WTC11 (cell line): ENCODE measurements around the gene CRY2. TPM values are rescaled to one million over a fixed set of nuclear protein-coding genes. Genes with fewer than 3 reads are reported as not detected.

Experiments used
- CTCF ChIP-seq: fragments of 200-600 bp; IDR thresholded peaks from 2 replicates; pipeline ENCODE4 v1.8.0; 2022; ENCODE audit warnings: antibody characterized with exemption
- GABPB1 ChIP-seq: sonication (generic); formaldehyde crosslinking; IDR thresholded peaks from 2 replicates; pipeline ENCODE4 v1.8.1; 2023; ENCODE audit warnings: mild to moderate bottlenecking, missing genetic modification reagents
- MLX ChIP-seq: sonication (generic); formaldehyde crosslinking; IDR thresholded peaks from 2 replicates; pipeline ENCODE4 v1.8.1; 2023; ENCODE audit warnings: mild to moderate bottlenecking, missing genetic modification reagents, moderate library complexity
- NFYB ChIP-seq: sonication (generic); formaldehyde crosslinking; conservative IDR thresholded peaks from 2 replicates; pipeline ENCODE4 v1.8.0; 2022; ENCODE audit warnings: low read depth, missing genetic modification reagents
- PRDM15 ChIP-seq: sonication (generic); formaldehyde crosslinking; IDR thresholded peaks from 2 replicates; pipeline ENCODE4 v1.8.0; 2022; ENCODE audit warnings: missing genetic modification reagents
- total RNA-seq: library from RNA; stranded (reverse); gene quantifications from 3 replicates; pipeline ENCODE4 v1.2.3, GENCODE V29; 2021
- TF ChIP-seq, protein P1 (sequence below): sonication (generic); formaldehyde crosslinking; IDR thresholded peaks from 2 replicates; pipeline ENCODE4 v1.8.1; 2023; ENCODE audit warnings: mild to moderate bottlenecking, missing genetic modification reagents, borderline replicate concordance
- TF ChIP-seq, protein P2 (sequence below): sonication (generic); formaldehyde crosslinking; IDR thresholded peaks from 2 replicates; pipeline ENCODE4 v1.8.0; 2022; ENCODE audit warnings: mild to moderate bottlenecking, missing genetic modification reagents
- TF ChIP-seq, protein P3 (sequence below): sonication (generic); formaldehyde crosslinking; IDR thresholded peaks from 2 replicates; pipeline ENCODE4 v1.8.0; 2022; ENCODE audit warnings: mild to moderate bottlenecking, missing genetic modification reagents
- TF ChIP-seq, protein P4 (sequence below): sonication (generic); formaldehyde crosslinking; IDR thresholded peaks from 2 replicates; pipeline ENCODE4 v1.8.1; 2022; ENCODE audit warnings: missing genetic modification reagents, borderline replicate concordance
- TF ChIP-seq, protein P5 (sequence below): sonication (generic); formaldehyde crosslinking; IDR thresholded peaks from 2 replicates; pipeline ENCODE4 v1.8.0; 2023; ENCODE audit warnings: mild to moderate bottlenecking, missing genetic modification reagents
- TF ChIP-seq, protein P6 (sequence below): fragments of 250-450 bp; sonication (Bioruptor Pico); IDR thresholded peaks from 2 replicates; pipeline ENCODE4 v1.9.0; 2021; ENCODE audit warnings: moderate library complexity, mild to moderate bottlenecking, inconsistent platforms, borderline replicate concordance
- TF ChIP-seq, protein P7 (sequence below): sonication (generic); formaldehyde crosslinking; IDR thresholded peaks from 2 replicates; pipeline ENCODE4 v1.8.0; 2023; ENCODE audit warnings: missing genetic modification reagents, mild to moderate bottlenecking, borderline replicate concordance

Gene CRY2
- total RNA-seq, 1 experiment from 2014 or later, result 18.3 TPM

DNA sequence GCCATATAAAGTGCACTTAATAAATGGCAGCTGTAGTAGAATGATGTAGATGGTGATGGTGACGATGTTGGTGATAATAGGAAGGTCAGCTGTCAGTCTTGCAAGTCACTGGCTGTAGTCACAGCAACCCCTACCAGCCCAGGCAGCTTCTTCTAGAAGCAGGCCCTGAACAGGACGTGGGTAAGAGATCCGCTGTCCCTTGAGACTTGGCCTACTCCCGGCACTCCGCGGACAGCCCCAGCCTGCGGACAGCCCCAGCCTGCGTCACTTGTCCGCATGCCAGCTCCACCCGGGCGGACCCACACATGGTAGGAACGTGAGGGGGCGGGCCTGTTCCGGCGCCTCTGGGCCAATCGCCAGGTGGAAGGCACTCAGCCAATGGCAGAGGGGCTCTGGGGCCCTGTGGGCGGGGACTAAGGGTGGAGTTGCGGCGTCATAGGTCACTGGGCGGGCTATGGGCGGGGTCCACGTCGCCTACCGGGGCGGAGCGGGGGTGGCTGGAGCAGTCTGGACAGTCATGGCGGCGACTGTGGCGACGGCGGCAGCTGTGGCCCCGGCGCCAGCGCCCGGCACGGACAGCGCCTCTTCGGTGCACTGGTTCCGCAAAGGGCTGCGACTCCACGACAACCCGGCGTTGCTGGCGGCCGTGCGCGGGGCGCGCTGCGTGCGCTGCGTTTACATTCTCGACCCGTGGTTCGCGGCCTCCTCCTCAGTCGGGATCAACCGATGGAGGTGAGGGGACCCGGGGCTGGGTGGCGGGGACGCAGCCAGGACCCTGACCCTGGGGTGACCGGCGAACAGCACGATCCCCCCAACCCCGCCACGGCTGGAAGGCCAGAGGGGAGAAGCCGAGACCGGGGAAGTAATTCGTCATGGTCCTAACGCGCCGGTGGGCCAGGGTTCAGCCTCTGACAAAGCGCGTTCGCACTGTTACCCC is at the start of gene CRY2 (continued):
- TF ChIP-seq CTCF (no peak), NFYB (peak; percentile 49), MLX (no peak), PRDM15 (CRISPR knock-in tag) (no peak), GABPB1 (peak; percentile 58; the same call in 1 of the 2 replicates)
- TF ChIP-seq, protein P1, sequence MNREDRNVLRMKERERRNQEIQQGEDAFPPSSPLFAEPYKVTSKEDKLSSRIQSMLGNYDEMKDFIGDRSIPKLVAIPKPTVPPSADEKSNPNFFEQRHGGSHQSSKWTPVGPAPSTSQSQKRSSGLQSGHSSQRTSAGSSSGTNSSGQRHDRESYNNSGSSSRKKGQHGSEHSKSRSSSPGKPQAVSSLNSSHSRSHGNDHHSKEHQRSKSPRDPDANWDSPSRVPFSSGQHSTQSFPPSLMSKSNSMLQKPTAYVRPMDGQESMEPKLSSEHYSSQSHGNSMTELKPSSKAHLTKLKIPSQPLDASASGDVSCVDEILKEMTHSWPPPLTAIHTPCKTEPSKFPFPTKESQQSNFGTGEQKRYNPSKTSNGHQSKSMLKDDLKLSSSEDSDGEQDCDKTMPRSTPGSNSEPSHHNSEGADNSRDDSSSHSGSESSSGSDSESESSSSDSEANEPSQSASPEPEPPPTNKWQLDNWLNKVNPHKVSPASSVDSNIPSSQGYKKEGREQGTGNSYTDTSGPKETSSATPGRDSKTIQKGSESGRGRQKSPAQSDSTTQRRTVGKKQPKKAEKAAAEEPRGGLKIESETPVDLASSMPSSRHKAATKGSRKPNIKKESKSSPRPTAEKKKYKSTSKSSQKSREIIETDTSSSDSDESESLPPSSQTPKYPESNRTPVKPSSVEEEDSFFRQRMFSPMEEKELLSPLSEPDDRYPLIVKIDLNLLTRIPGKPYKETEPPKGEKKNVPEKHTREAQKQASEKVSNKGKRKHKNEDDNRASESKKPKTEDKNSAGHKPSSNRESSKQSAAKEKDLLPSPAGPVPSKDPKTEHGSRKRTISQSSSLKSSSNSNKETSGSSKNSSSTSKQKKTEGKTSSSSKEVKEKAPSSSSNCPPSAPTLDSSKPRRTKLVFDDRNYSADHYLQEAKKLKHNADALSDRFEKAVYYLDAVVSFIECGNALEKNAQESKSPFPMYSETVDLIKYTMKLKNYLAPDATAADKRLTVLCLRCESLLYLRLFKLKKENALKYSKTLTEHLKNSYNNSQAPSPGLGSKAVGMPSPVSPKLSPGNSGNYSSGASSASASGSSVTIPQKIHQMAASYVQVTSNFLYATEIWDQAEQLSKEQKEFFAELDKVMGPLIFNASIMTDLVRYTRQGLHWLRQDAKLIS, result no peak
- TF ChIP-seq, protein P2, sequence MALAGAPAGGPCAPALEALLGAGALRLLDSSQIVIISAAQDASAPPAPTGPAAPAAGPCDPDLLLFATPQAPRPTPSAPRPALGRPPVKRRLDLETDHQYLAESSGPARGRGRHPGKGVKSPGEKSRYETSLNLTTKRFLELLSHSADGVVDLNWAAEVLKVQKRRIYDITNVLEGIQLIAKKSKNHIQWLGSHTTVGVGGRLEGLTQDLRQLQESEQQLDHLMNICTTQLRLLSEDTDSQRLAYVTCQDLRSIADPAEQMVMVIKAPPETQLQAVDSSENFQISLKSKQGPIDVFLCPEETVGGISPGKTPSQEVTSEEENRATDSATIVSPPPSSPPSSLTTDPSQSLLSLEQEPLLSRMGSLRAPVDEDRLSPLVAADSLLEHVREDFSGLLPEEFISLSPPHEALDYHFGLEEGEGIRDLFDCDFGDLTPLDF (CRISPR knock-in tag), result no peak
- TF ChIP-seq, protein P3, sequence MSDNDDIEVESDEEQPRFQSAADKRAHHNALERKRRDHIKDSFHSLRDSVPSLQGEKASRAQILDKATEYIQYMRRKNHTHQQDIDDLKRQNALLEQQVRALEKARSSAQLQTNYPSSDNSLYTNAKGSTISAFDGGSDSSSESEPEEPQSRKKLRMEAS (CRISPR knock-in tag), result peak; percentile 98
- TF ChIP-seq, protein P4, sequence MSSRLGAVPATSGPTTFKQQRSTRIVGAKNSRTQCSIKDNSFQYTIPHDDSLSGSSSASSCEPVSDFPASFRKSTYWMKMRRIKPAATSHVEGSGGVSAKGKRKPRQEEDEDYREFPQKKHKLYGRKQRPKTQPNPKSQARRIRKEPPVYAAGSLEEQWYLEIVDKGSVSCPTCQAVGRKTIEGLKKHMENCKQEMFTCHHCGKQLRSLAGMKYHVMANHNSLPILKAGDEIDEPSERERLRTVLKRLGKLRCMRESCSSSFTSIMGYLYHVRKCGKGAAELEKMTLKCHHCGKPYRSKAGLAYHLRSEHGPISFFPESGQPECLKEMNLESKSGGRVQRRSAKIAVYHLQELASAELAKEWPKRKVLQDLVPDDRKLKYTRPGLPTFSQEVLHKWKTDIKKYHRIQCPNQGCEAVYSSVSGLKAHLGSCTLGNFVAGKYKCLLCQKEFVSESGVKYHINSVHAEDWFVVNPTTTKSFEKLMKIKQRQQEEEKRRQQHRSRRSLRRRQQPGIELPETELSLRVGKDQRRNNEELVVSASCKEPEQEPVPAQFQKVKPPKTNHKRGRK, result no peak
- TF ChIP-seq, protein P5, sequence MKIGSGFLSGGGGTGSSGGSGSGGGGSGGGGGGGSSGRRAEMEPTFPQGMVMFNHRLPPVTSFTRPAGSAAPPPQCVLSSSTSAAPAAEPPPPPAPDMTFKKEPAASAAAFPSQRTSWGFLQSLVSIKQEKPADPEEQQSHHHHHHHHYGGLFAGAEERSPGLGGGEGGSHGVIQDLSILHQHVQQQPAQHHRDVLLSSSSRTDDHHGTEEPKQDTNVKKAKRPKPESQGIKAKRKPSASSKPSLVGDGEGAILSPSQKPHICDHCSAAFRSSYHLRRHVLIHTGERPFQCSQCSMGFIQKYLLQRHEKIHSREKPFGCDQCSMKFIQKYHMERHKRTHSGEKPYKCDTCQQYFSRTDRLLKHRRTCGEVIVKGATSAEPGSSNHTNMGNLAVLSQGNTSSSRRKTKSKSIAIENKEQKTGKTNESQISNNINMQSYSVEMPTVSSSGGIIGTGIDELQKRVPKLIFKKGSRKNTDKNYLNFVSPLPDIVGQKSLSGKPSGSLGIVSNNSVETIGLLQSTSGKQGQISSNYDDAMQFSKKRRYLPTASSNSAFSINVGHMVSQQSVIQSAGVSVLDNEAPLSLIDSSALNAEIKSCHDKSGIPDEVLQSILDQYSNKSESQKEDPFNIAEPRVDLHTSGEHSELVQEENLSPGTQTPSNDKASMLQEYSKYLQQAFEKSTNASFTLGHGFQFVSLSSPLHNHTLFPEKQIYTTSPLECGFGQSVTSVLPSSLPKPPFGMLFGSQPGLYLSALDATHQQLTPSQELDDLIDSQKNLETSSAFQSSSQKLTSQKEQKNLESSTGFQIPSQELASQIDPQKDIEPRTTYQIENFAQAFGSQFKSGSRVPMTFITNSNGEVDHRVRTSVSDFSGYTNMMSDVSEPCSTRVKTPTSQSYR (CRISPR knock-in tag), result 0 out of 2 replicates have a peak, but pooled peaks have one; percentile 24
- TF ChIP-seq, protein P6, sequence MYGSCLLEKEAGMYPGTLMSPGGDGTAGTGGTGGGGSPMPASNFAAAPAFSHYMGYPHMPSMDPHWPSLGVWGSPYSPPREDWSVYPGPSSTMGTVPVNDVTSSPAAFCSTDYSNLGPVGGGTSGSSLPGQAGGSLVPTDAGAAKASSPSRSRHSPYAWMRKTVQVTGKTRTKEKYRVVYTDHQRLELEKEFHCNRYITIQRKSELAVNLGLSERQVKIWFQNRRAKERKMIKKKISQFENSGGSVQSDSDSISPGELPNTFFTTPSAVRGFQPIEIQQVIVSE (CRISPR knock-in tag), result no peak
- TF ChIP-seq, protein P7, sequence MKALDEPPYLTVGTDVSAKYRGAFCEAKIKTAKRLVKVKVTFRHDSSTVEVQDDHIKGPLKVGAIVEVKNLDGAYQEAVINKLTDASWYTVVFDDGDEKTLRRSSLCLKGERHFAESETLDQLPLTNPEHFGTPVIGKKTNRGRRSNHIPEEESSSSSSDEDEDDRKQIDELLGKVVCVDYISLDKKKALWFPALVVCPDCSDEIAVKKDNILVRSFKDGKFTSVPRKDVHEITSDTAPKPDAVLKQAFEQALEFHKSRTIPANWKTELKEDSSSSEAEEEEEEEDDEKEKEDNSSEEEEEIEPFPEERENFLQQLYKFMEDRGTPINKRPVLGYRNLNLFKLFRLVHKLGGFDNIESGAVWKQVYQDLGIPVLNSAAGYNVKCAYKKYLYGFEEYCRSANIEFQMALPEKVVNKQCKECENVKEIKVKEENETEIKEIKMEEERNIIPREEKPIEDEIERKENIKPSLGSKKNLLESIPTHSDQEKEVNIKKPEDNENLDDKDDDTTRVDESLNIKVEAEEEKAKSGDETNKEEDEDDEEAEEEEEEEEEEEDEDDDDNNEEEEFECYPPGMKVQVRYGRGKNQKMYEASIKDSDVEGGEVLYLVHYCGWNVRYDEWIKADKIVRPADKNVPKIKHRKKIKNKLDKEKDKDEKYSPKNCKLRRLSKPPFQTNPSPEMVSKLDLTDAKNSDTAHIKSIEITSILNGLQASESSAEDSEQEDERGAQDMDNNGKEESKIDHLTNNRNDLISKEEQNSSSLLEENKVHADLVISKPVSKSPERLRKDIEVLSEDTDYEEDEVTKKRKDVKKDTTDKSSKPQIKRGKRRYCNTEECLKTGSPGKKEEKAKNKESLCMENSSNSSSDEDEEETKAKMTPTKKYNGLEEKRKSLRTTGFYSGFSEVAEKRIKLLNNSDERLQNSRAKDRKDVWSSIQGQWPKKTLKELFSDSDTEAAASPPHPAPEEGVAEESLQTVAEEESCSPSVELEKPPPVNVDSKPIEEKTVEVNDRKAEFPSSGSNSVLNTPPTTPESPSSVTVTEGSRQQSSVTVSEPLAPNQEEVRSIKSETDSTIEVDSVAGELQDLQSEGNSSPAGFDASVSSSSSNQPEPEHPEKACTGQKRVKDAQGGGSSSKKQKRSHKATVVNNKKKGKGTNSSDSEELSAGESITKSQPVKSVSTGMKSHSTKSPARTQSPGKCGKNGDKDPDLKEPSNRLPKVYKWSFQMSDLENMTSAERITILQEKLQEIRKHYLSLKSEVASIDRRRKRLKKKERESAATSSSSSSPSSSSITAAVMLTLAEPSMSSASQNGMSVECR (CRISPR knock-in tag), result peak; percentile 43; the same call in 1 of the 2 replicates
